ENCODE results near the gene KRTAP4-6.
A peak's percentile ranks its signal among the peaks of the same experiment; 100 is the strongest.
"Not testable (repeated sequence)": the region's sequence is repeated elsewhere in the genome, so short reads cannot be mapped to it uniquely, and the experiment has no call there.

The KRTAP4-6 gene

DNA sequence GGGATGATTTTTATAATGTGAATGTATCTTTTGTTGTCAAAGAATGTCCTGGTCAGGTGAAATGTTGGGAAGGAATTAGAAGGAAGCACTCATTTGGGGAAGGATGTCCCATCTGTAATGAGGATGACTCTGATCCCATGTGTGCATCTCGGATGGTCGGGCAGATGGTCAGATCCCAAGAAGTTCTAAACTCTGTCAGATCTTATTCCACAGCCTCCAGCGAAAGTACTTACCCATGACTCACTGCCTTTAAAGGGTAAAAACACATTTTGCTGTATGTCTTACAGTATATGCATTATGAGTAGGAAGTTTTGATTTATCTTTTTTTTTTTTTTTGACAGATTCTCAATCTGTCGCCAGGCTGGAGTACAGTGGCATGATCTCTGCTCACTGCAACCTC, 21.6 kb downstream of the KRTAP4-6 start:
- Histone ChIP-seq H3K9ac (ENCODE audit: low read depth, low read length) (no peak overlapping the region), H3K9me3 (replicated peaks; ENCODE audit: low read length) (no peaks in the 10 kb centered on the region), H3K27me3 (ENCODE audit: control insufficient read depth, insufficient read depth, low read length) (no peaks in the 10 kb centered on the region), H3K4me1 (ENCODE audit: control insufficient read depth, insufficient read depth, low read length) (no peaks in the 10 kb centered on the region), H3K4me2 (ENCODE audit: low read length) (no peak overlapping the region), H3K36me3 (ENCODE audit: insufficient read depth, low read length) (no peaks in the 10 kb centered on the region), H3K4me3 (ENCODE audit: low read length) (no peak overlapping the region)

DNA sequence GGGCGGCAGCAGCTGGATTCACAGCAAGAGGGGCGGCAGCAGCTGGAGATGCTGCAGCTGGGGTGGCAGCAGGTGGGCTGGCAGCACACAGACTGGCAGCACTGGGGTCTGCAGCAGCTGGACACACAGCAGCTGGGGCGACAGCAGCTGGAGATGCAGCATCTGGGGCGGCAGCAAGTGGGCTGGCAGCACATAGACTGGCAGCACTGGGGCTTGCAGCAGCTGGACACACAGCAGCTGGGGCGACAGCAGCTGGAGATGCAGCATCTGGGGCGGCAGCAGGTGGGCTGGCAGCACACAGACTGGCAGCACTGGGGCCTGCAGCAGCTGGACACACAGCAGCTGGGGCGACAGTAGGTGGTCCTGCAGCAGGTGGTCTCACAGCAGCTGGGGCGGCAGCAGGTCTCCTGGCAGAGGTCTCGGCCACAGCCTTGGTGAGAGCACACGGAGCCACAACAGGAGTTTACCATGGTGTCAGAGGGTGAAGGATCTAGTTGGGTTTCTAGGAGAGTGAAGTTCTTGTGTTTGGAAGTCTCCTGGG, 22.4 kb downstream of the KRTAP4-6 start, which contains the start of gene KRTAP4-11:
KRTAP4-11 (minus strand) TSS at position 528 of the 541 bp plus-strand sequence; CDS start at position 470, 58 bp downstream.
- H3K4me1 ChIP-seq (ENCODE audit: control insufficient read depth, insufficient read depth, low read length); H3K9ac ChIP-seq (ENCODE audit: low read depth, low read length); H3K36me3 ChIP-seq (ENCODE audit: insufficient read depth, low read length); H3K9me3 ChIP-seq (replicated peaks; ENCODE audit: low read length); H3K27me3 ChIP-seq (ENCODE audit: control insufficient read depth, insufficient read depth, low read length); H3K4me3 ChIP-seq (ENCODE audit: low read length); H3K4me2 ChIP-seq (ENCODE audit: low read length): not testable (repeated sequence)

DNA sequence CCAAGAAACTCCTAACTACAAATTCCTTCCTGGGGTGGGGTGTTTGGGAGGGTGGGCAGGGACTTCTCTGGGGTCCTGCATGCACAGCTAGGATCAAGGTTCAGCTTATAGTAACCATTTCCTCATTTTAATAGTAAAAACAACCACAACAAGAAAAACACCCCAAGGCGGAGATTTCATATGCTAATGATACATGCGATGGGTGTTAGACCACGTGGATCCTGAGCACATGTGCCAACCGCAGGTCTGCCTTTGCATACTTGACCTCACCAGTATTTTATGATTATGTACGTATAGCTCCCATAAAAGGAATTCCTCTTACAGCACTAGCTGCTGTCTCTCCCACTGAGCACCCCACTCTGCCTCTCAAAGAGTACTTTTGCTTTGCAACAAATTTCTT, 24.0 kb downstream of the KRTAP4-6 start:
- Histone ChIP-seq H3K9me3 (replicated peaks; ENCODE audit: low read length) (peaks cover 3% of the 10 kb centered on the region), H3K4me3 (ENCODE audit: low read length) (no peak overlapping the region), H3K9ac (ENCODE audit: low read depth, low read length) (no peak overlapping the region), H3K4me1 (ENCODE audit: control insufficient read depth, insufficient read depth, low read length) (no peaks in the 10 kb centered on the region), H3K27me3 (ENCODE audit: control insufficient read depth, insufficient read depth, low read length) (no peaks in the 10 kb centered on the region), H3K4me2 (ENCODE audit: low read length) (no peak overlapping the region), H3K36me3 (ENCODE audit: insufficient read depth, low read length) (no peaks in the 10 kb centered on the region)

DNA sequence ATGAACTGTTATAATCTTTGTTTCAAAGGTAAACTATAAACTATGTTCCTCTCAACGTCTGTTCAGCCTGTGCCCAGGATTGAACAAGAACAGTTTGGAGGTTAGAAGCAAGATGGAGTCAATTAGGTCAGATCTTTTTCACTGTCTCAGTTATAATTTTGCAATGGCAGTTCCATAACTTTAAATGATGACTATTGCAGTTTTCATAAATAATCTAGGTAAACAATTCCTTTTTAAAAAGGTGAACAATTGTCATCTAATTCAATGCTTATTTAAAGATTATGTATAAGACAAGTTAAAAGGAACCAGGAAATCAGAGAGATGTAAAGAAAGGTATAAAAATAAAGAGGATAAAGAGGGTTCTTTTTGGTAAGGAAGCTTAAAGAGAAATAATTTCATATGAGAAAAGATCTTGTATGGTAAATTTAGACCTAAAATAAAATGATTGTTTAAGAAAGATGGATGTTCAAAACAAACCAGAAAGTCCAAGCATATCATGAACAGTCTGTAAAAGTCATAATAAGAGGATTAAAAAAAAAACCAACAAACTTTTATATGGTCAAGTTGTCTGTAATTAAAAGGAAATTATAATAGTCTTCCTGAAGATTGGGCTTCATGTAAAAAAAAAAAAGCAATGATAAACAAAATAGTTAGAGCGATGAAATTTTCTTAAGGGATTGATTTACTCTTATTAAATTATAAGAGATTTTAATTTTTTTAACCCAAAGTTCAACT, 29.0 kb downstream of the KRTAP4-6 start:
- Histone ChIP-seq H3K4me2 (ENCODE audit: low read length) (no peak overlapping the region), H3K4me3 (ENCODE audit: low read length) (no peak overlapping the region), H3K4me1 (ENCODE audit: control insufficient read depth, insufficient read depth, low read length) (peaks cover 5% of the 10 kb centered on the region), H3K36me3 (ENCODE audit: insufficient read depth, low read length) (no peaks in the 10 kb centered on the region), H3K27me3 (ENCODE audit: control insufficient read depth, insufficient read depth, low read length) (no peaks in the 10 kb centered on the region), H3K9me3 (replicated peaks; ENCODE audit: low read length) (peaks cover 3% of the 10 kb centered on the region), H3K9ac (ENCODE audit: low read depth, low read length) (peak overlapping the region; percentile 3)

DNA sequence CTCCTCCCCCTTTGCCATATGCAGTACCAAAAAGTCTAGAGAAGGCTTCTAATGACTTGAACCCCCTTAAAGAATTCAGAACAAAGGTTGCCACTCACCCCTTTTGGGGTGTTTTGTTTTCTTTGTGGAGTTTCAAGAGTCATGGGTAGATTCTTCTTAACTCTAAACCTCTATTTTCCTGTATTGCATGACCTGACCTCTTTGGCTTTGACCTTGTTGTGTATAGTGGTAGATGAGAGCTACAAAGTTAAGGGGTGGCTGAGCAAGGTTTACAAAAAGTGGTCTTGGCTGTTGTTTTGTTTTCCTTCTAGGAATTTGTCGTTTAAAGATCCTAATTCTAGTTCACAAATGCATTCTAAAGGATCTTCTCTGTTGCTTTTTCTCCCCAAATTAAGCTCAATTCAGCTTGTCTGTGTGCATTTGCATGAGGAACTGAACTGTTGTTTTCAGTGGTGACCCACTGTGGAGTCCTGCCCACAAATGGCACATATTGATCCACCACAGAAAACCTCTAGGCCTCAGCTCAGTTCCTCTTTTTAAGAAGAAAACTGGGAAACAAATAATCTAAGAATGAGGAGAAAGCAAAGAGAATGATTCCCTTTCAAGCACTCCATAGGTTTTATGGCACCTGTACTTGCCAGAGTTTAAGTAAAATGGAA, 31.5 kb downstream of the KRTAP4-6 start:
- not testable (repeated sequence) for H3K4me3 ChIP-seq (ENCODE audit: low read length); H3K4me2 ChIP-seq (ENCODE audit: low read length); H3K36me3 ChIP-seq (ENCODE audit: insufficient read depth, low read length); H3K9me3 ChIP-seq (replicated peaks; ENCODE audit: low read length); H3K27me3 ChIP-seq (ENCODE audit: control insufficient read depth, insufficient read depth, low read length)
- Histone ChIP-seq H3K9ac (ENCODE audit: low read depth, low read length) (peak overlapping the region; percentile 18), H3K4me1 (ENCODE audit: control insufficient read depth, insufficient read depth, low read length) (peaks cover 19% of the 10 kb centered on the region)

DNA sequence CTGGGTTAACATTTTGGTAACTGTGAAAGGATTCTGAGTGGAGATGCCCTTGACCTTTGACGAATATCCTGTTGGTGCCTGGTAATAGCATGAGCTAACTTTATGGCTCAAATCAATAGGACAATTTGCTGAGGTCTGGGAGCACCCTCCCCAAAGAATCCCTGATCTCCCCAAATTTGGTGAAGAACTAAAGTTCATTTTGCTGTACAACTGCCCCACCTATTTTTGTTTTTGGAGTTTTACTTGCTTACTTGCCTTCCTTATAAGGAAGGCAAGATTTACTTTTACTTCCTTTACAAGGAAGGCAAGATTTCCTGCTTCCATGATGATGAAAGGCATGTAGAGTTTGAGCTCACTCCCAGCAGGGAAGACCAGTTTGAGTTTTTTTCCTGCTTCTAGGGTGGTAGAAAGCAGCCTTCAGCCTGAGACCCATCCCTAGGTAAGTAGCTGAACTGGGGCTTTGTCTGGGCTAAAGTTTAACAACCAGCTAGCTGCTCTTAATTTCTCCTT, 32.3 kb downstream of the KRTAP4-6 start:
- Histone ChIP-seq H3K9ac (ENCODE audit: low read depth, low read length) (peak overlapping the region; percentile 18), H3K4me2 (ENCODE audit: low read length) (no peak overlapping the region), H3K27me3 (ENCODE audit: control insufficient read depth, insufficient read depth, low read length) (no peaks in the 10 kb centered on the region), H3K9me3 (replicated peaks; ENCODE audit: low read length) (peaks cover under 1% of the 10 kb centered on the region), H3K36me3 (ENCODE audit: insufficient read depth, low read length) (no peaks in the 10 kb centered on the region), H3K4me3 (ENCODE audit: low read length) (no peak overlapping the region), H3K4me1 (ENCODE audit: control insufficient read depth, insufficient read depth, low read length) (peaks cover 23% of the 10 kb centered on the region)

DNA sequence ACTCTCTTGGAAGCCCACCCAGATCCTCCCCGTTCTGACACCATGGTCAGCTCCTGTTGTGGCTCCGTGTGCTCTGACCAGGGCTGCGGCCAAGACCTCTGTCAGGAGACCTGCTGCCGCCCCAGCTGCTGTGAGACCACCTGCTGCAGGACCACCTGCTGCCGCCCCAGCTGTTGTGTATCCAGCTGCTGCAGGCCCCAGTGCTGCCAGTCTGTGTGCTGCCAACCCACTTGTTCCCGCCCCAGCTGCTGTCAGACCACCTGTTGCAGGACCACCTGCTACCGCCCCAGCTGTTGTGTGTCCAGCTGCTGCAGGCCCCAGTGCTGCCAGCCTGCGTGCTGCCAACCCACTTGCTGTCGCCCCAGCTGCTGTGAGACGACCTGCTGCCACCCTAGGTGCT, 35.0 kb downstream of the KRTAP4-6 start, which contains the start of gene KRTAP4-9:
KRTAP4-9 (plus strand) TSS at position 43 of the 400 bp plus-strand sequence; CDS start at position 43, 0 bp downstream.
- not testable (repeated sequence) for H3K4me3 ChIP-seq (ENCODE audit: low read length); H3K27me3 ChIP-seq (ENCODE audit: control insufficient read depth, insufficient read depth, low read length); H3K36me3 ChIP-seq (ENCODE audit: insufficient read depth, low read length); H3K9me3 ChIP-seq (replicated peaks; ENCODE audit: low read length)
- H3K4me1 ChIP-seq (ENCODE audit: control insufficient read depth, insufficient read depth, low read length) = peaks cover 25% of the 10 kb centered on the region
- H3K4me2 ChIP-seq (ENCODE audit: low read length) = peak within 1 kb of the TSS; percentile 39
- H3K9ac ChIP-seq (ENCODE audit: low read depth, low read length) = peak within 1 kb of the TSS; percentile 44

DNA sequence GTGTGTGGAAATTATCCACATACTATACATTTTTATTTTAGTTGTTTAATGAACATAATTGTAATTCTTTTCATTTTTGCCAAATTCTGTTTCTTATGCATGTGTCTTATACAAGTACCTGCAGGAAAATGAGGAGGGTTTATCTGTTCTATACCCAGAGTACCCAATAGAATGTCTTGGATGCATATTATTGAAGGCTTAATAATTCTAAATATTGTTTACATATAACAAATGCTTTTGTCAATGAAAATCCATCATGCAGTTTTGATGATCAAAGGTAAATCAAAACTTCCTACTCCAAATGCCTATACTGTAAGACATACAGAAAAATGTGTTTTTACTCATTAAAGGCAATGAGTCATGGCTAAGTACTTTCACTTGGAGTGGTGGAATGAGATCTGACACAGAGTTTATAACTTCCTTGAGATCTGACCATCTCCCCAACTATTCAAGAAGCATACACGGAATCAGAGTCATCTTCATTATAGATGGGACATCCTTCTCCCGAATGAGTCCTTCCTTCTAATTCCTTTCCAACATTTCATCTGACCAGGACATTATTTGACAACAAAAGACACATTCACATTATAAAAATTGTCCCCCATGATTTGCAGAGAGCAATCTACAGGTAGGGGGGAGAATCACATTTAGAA, 35.8 kb downstream of the KRTAP4-6 start:
- not testable (repeated sequence) for H3K4me3 ChIP-seq (ENCODE audit: low read length); H3K9me3 ChIP-seq (replicated peaks; ENCODE audit: low read length)

DNA sequence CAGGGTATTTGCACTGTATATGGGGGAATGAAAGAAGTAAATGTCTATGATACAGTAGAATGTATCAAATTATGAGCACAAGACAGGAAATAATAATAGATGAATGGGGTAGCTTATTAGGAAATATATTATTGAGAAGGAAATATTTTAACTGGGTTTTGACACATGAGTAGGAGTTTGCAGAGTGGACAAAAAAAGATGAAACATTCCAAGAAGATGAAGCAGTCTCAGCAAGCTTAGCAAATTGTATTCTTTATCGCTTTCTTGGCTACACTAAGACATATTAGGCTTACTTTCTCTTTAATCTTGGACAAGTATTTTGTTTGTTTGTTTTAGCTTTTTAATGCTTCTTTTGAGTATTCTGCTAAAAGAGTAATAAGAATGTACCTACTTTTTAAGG, 36.4 kb downstream of the KRTAP4-6 start:
- no peak overlapping the region for H3K4me2 ChIP-seq (ENCODE audit: low read length)
- H3K9me3 ChIP-seq (replicated peaks; ENCODE audit: low read length) = no peaks in the 10 kb centered on the region
- no peaks in the 10 kb centered on the region for H3K36me3 ChIP-seq (ENCODE audit: insufficient read depth, low read length)
- no peaks in the 10 kb centered on the region for H3K27me3 ChIP-seq (ENCODE audit: control insufficient read depth, insufficient read depth, low read length)
- H3K4me3 ChIP-seq (ENCODE audit: low read length) = no peak overlapping the region
- H3K9ac ChIP-seq (ENCODE audit: low read depth, low read length) = peak overlapping the region; percentile 21
- H3K4me1 ChIP-seq (ENCODE audit: control insufficient read depth, insufficient read depth, low read length) = peaks cover 30% of the 10 kb centered on the region

More for the DNA sequence above, 35.8 kb downstream of the KRTAP4-6 start:
- not testable (repeated sequence) for H3K27me3 ChIP-seq (ENCODE audit: control insufficient read depth, insufficient read depth, low read length); H3K36me3 ChIP-seq (ENCODE audit: insufficient read depth, low read length)
- Histone ChIP-seq H3K4me2 (ENCODE audit: low read length) (peak overlapping the region; percentile 39), H3K9ac (ENCODE audit: low read depth, low read length) (peak overlapping the region; percentile 44), H3K4me1 (ENCODE audit: control insufficient read depth, insufficient read depth, low read length) (peaks cover 26% of the 10 kb centered on the region)

DNA sequence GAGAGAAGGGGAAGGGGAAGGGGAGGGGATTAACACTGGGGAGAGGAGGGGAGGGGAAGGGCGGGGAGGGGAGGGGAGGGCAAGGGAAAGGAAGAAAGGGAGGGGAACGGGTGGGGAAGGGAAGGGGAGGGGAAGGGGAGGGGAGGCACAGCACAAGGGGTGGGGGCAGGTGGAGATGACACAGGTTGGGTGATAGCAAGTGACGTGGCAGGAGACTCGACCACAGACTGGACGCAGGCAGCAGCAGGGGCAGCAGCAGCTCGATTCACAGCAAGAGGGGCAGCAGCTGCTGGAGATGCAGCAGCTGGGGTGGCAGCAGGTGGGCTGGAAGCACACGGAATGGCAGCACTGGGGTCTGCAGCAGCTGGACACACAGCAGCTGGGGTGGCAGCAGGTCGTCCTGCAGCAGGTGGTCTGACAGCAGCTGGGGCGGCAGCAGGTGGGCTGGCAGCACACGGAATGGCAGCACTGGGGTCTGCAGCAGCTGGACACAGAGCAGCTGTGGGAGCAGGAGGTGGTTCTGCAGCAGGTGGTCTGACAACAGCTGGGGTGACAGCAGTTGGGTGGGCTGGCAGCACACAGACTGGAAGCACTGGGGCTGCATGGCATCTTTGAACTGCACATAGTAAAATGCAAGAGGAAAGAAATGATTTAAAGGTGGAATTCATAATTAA, 38.6 kb downstream of the KRTAP4-6 start, which contains the start of gene KRTAP4-16:
KRTAP4-16 (minus strand) TSS at position 624 of the 674 bp plus-strand sequence; CDS start at position 624, 0 bp downstream.
- H3K36me3 ChIP-seq (ENCODE audit: insufficient read depth, low read length) = no peaks in the 10 kb centered on the region
- H3K4me3 ChIP-seq (ENCODE audit: low read length) = no peak within 1 kb of the TSS
- H3K9me3 ChIP-seq (replicated peaks; ENCODE audit: low read length) = no peaks in the 10 kb centered on the region
- no peaks in the 10 kb centered on the region for H3K27me3 ChIP-seq (ENCODE audit: control insufficient read depth, insufficient read depth, low read length)
- no peak within 1 kb of the TSS for H3K4me2 ChIP-seq (ENCODE audit: low read length)
- peaks cover 34% of the 10 kb centered on the region for H3K4me1 ChIP-seq (ENCODE audit: control insufficient read depth, insufficient read depth, low read length)
- no peak within 1 kb of the TSS for H3K9ac ChIP-seq (ENCODE audit: low read depth, low read length)

Measured in skeletal muscle satellite cell (primary cell).